Ammon's horn (tissue), 1 donor: ENCODE data around the gene SSBP4.
"Not testable (repeated sequence)": the region's sequence is repeated elsewhere in the genome, so short reads cannot be mapped to it uniquely, and the experiment has no call there.

Source experiments
- DNase-seq: peaks from one replicate; pipeline ENCODE4 v3.0.0-alpha.2; 2016; ENCODE audit warnings: low spot score

SSBP4 gene

GRCh38 chr19:18393836-18394235 is 25.4 kb upstream of the SSBP4 start:
- peak; percentile 55 for DNase-seq

- DNase-seq, result no peak
These were observed 22.5 kb upstream of the SSBP4 start for GRCh38 chr19:18396471-18397241.

- DNase-seq, result peak; percentile 71
These were observed 21.7 kb upstream of the SSBP4 start, which contains the start of gene LRRC25 for GRCh38 chr19:18397242-18398202. TSS of gene LRRC25 (minus strand) at chr19:18397622. CDS start at chr19:18396963, 659 bp downstream.

- DNase-seq, result no peak
These were observed 20.2 kb upstream of the SSBP4 start for GRCh38 chr19:18399008-18399407.

- DNase-seq, result peak; percentile 67
These were observed 17.6 kb upstream of the SSBP4 start for GRCh38 chr19:18401580-18402112.

- DNase-seq, result not testable (repeated sequence)
These were observed 16.5 kb upstream of the SSBP4 start for GRCh38 chr19:18402455-18403248.

GRCh38 chr19:18405754-18406153 is 13.4 kb upstream of the SSBP4 start:
- not testable (repeated sequence) for DNase-seq

GRCh38 chr19:18406749-18407148 is 12.4 kb upstream of the SSBP4 start:
- no peak for DNase-seq

- DNase-seq, result no peak
These were observed 11.1 kb upstream of the SSBP4 start for GRCh38 chr19:18408053-18408476.

- no peak for DNase-seq
These were observed 6.5 kb upstream of the SSBP4 start for GRCh38 chr19:18412610-18413239.

- DNase-seq, result peak; percentile 18
These were observed 4.6 kb upstream of the SSBP4 start for GRCh38 chr19:18414504-18415177.

GRCh38 chr19:18415178-18415867 is 3.9 kb upstream of the SSBP4 start:
- peak; percentile 74 for DNase-seq

- peak; percentile 93 for DNase-seq
These were observed 2.4 kb upstream of the SSBP4 start for GRCh38 chr19:18416778-18417249.

- peak; percentile 66 for DNase-seq
These were observed 1.8 kb upstream of the SSBP4 start for GRCh38 chr19:18417250-18418028.

GRCh38 chr19:18418029-18418482 is 1.1 kb upstream of the SSBP4 start:
- DNase-seq, result peak; percentile 49

GRCh38 chr19:18418483-18419194 is 559 bp upstream of the SSBP4 start:
- DNase-seq, result no peak

GRCh38 chr19:18419699-18420460 is 682 bp downstream of the SSBP4 start:
- DNase-seq, result peak; percentile 31
